Measurements from ENCODE around the gene SEPTIN1. TPM values are rescaled to one million over a fixed set of nuclear protein-coding genes. Genes with fewer than 3 reads are reported as not detected.
A peak's percentile ranks its signal among the peaks of the same experiment; 100 is the strongest.
"Not testable (repeated sequence)": the region's sequence is repeated elsewhere in the genome, so short reads cannot be mapped to it uniquely, and the experiment has no call there.

Gene SEPTIN1
- total RNA-seq, 2 experiments from 2014 or later, result 383 to 413 TPM

GRCh38 chr16:30340621-30341020, 41.7 kb downstream of the SEPTIN1 start:
- no peaks in the 10 kb centered on the region for H3K27me3 Mint-ChIP-seq
- H3K27ac Mint-ChIP-seq, result peak overlapping the region; percentile 78
- ChIA-PET POLR2A (no interaction called here), CTCF (interaction anchor here (1.7 to 1.9 kb wide), 2 partner anchors 30 to 69 kb away, joined by 4 to 7 read pairs; partner anchors contain the start of gene TBC1D10B)
- H3K4me1 Mint-ChIP-seq, result peaks cover 19% of the 10 kb centered on the region
- no peaks in the 10 kb centered on the region for H3K9me3 Mint-ChIP-seq
- no peaks in the 10 kb centered on the region for H3K36me3 Mint-ChIP-seq (ENCODE audit: low read depth)
- H3K4me3 Mint-ChIP-seq, result no peak overlapping the region
- no peak for DNase-seq

GRCh38 chr16:30338715-30339114, 43.6 kb downstream of the SEPTIN1 start:
- H3K27ac Mint-ChIP-seq; H3K36me3 Mint-ChIP-seq (ENCODE audit: low read depth); DNase-seq; H3K9me3 Mint-ChIP-seq; H3K27me3 Mint-ChIP-seq; H3K4me3 Mint-ChIP-seq; CTCF ChIA-PET; POLR2A ChIA-PET: not testable (repeated sequence)
- peaks cover 22% of the 10 kb centered on the region for H3K4me1 Mint-ChIP-seq

- DNase-seq; CTCF ChIA-PET; POLR2A ChIA-PET; H3K9me3 Mint-ChIP-seq; H3K27ac Mint-ChIP-seq; H3K27me3 Mint-ChIP-seq; H3K36me3 Mint-ChIP-seq (ENCODE audit: low read depth); H3K4me3 Mint-ChIP-seq: not testable (repeated sequence)
- peaks cover 22% of the 10 kb centered on the region for H3K4me1 Mint-ChIP-seq
These were observed 44.4 kb downstream of the SEPTIN1 start for GRCh38 chr16:30337964-30338357.

- DNase-seq, result peak; percentile 34
- H3K4me1 Mint-ChIP-seq, result peaks cover 24% of the 10 kb centered on the region
- peak overlapping the region; percentile 90 for H3K27ac Mint-ChIP-seq
- ChIA-PET CTCF (interaction anchor here (0.6 to 1.7 kb wide), 4 partner anchors 23 to 1383 kb away, joined by 3 to 6 read pairs (median 4); no protein-coding TSS in a partner anchor), POLR2A (interaction anchor here (0.6 to 1.2 kb wide), 3 partner anchors 28 to 74 kb away, joined by 3 to 5 read pairs (median 4); partner anchors contain the start of gene ZNF771)
- H3K36me3 Mint-ChIP-seq (ENCODE audit: low read depth), result peaks cover 3% of the 10 kb centered on the region
- H3K27me3 Mint-ChIP-seq, result no peaks in the 10 kb centered on the region
- H3K9me3 Mint-ChIP-seq, result no peaks in the 10 kb centered on the region
- H3K4me3 Mint-ChIP-seq, result peak overlapping the region; percentile 78
These were observed 46.5 kb downstream of the SEPTIN1 start for GRCh38 chr16:30335598-30336474.

- Mint-ChIP-seq H3K27ac (peak overlapping the region; percentile 90), H3K4me1 (peaks cover 23% of the 10 kb centered on the region), H3K4me3 (peak overlapping the region; percentile 78)
- not testable (repeated sequence) for H3K9me3 Mint-ChIP-seq; H3K36me3 Mint-ChIP-seq (ENCODE audit: low read depth); H3K27me3 Mint-ChIP-seq
- ChIA-PET POLR2A (interaction anchor here (0.6 to 1.2 kb wide), 3 partner anchors 29 to 75 kb away, joined by 3 to 5 read pairs (median 4); partner anchors contain the start of gene ZNF771), CTCF (interaction anchor here (0.6 to 1.7 kb wide), 2 partner anchors 48 to 55 kb away, joined by 3 to 6 read pairs; no protein-coding TSS in a partner anchor)
- DNase-seq, result peak; percentile 84
These were observed 47.2 kb downstream of the SEPTIN1 start for GRCh38 chr16:30335028-30335597.

GRCh38 chr16:30334473-30334989, 47.8 kb downstream of the SEPTIN1 start:
- peaks cover 21% of the 10 kb centered on the region for H3K4me1 Mint-ChIP-seq
- not testable (repeated sequence) for H3K36me3 Mint-ChIP-seq (ENCODE audit: low read depth); H3K27me3 Mint-ChIP-seq; H3K9me3 Mint-ChIP-seq
- peak overlapping the region; percentile 83 for H3K27ac Mint-ChIP-seq
- peak; percentile 87 for DNase-seq
- ChIA-PET CTCF (interaction anchor here (0.6 to 1.7 kb wide), 2 partner anchors 48 to 56 kb away, joined by 3 to 6 read pairs; no protein-coding TSS in a partner anchor), POLR2A (interaction anchor here (1.2 kb wide), 1 partner anchor 73 kb away, joined by 5 read pairs; the partner anchor contains the start of gene ZNF771)
- peak overlapping the region; percentile 92 for H3K4me3 Mint-ChIP-seq

Other genes starting within 250 kb of the SEPTIN1 start
- gene CORO1A, start 199.0 kb downstream of the SEPTIN1 start, total RNA-seq, result 1,000 to 10,000 TPM; 1,809 to 1,847 TPM
- 100 to 1,000 TPM; 136 to 141 TPM for gene BOLA2B, start 188.9 kb downstream of the SEPTIN1 start, total RNA-seq
- 10 to 100 TPM; 54.1 to 95.0 TPM for gene SLX1A, start 188.7 kb downstream of the SEPTIN1 start, total RNA-seq
- gene SULT1A3, start 183.3 kb downstream of the SEPTIN1 start, total RNA-seq, result 10 to 100 TPM; 37.5 to 38.1 TPM
- gene NPIPB13, start 134.1 kb downstream of the SEPTIN1 start, total RNA-seq, result 10 to 100 TPM in 1 of 2 experiments, 1 to 10 TPM in 1; 9.0 to 11.4 TPM
- gene CD2BP2, start 27.3 kb downstream of the SEPTIN1 start, total RNA-seq, result 10 to 100 TPM; 51.8 to 65.0 TPM
- 10 to 100 TPM; 63.9 to 69.9 TPM for gene TBC1D10B, start 12.1 kb downstream of the SEPTIN1 start, total RNA-seq
- not detected for gene MYL11, start 7.8 kb downstream of the SEPTIN1 start, total RNA-seq
- 10 to 100 TPM; 13.7 to 13.9 TPM for gene ZNF48, start 12.9 kb upstream of the SEPTIN1 start, total RNA-seq
- 1 to 10 TPM; 3.4 to 3.7 TPM for gene ZNF771, start 25.0 kb upstream of the SEPTIN1 start, total RNA-seq
- gene DCTPP1, start 47.5 kb upstream of the SEPTIN1 start, total RNA-seq, result 10 to 100 TPM; 48.4 to 51.4 TPM
- gene SEPHS2, start 63.3 kb upstream of the SEPTIN1 start, total RNA-seq, result 10 to 100 TPM; 52.2 to 58.9 TPM
- 100 to 1,000 TPM; 521 to 598 TPM for gene ITGAL, start 90.2 kb upstream of the SEPTIN1 start, total RNA-seq
- gene ZNF768, start 144.0 kb upstream of the SEPTIN1 start, total RNA-seq, result 1 to 10 TPM; 1.9 to 2.6 TPM
- gene ZNF747, start 152.3 kb upstream of the SEPTIN1 start, total RNA-seq, result 10 to 100 TPM; 10.4 to 11.8 TPM
- gene ZNF764, start 175.8 kb upstream of the SEPTIN1 start, total RNA-seq, result 10 to 100 TPM; 17.5 to 18.2 TPM
- 10 to 100 TPM; 13.3 to 13.8 TPM for gene ZNF688, start 189.2 kb upstream of the SEPTIN1 start, total RNA-seq
- gene ZNF785, start 203.1 kb upstream of the SEPTIN1 start, total RNA-seq, result 10 to 100 TPM; 17.0 to 18.3 TPM
- gene ZNF689, start 227.8 kb upstream of the SEPTIN1 start, total RNA-seq, result 10 to 100 TPM; 12.8 to 13.8 TPM